Neural cell (in vitro differentiated cells): ENCODE measurements around the gene PNPLA7.
"Not testable (repeated sequence)": the region's sequence is repeated elsewhere in the genome, so short reads cannot be mapped to it uniquely, and the experiment has no call there.

Experiments
- POLR2AphosphoS5 ChIP-seq: IDR thresholded peaks from 2 replicates; pipeline ENCODE4 v1.6.1; 2012
- TAF1 ChIP-seq: IDR thresholded peaks from 2 replicates; pipeline ENCODE4 v1.6.1; 2012; ENCODE audit warnings: low read depth

GRCh38 chr9:137513801-137514570 is 36.2 kb downstream of the PNPLA7 start:
- not testable (repeated sequence) for TF ChIP-seq POLR2AphosphoS5, TAF1
